H1 (cell line): ENCODE measurements around the gene ABCC4. TPM values are rescaled to one million over a fixed set of nuclear protein-coding genes. Genes with fewer than 3 reads are reported as not detected.

Experiments used
- BCL11A ChIP-seq, 2 experiments: IDR thresholded peaks; one replicate each; pipeline ENCODE4 v1.6.1; 2011; ENCODE audit warnings: low read depth in 2 of 2, low read length in 2 of 2, mild to moderate bottlenecking in 2 of 2
- CHD1 ChIP-seq: IDR thresholded peaks from 2 replicates; pipeline ENCODE4 v1.6.1; 2012; ENCODE audit warnings: low read depth, low read length, improper control_type of control experiment
- CHD7 ChIP-seq: fragments of 300-600 bp; sonication (generic); IDR thresholded peaks from 2 replicates; pipeline ENCODE4 v1.7.1; 2012; ENCODE audit warnings: low read length, moderate library complexity, mild to moderate bottlenecking, inconsistent platforms; ENCODE audit not compliant: insufficient replicate concordance
- KDM5A ChIP-seq: fragments of 200-600 bp; IDR thresholded peaks from 2 replicates; pipeline ENCODE4 v1.7.1; 2012; ENCODE audit warnings: mild to moderate bottlenecking, low read length, inconsistent platforms, mixed read lengths
- MAFK ChIP-seq: IDR thresholded peaks from 2 replicates; pipeline ENCODE4 v1.6.1; 2012; ENCODE audit warnings: low read depth, mild to moderate bottlenecking, improper control_type of control experiment, low read length
- MAX ChIP-seq: IDR thresholded peaks from 2 replicates; pipeline ENCODE4 v1.6.1; 2012; ENCODE audit warnings: inconsistent platforms
- POLR2AphosphoS5 ChIP-seq: IDR thresholded peaks from 2 replicates; pipeline ENCODE4 v1.6.1; 2011; ENCODE audit warnings: low read depth, low read length
- RAD21 ChIP-seq, 2 experiments: IDR thresholded peaks in 1 of 2; conservative IDR thresholded peaks in 1 of 2; 2 replicates each; pipeline ENCODE4 v1.6.1; 2011; ENCODE audit warnings: low read depth in 2 of 2, low read length in 2 of 2, improper control_type of control experiment in 1 of 2, inconsistent platforms in 1 of 2, mild to moderate bottlenecking in 1 of 2, moderate library complexity in 1 of 2
- RBBP5 ChIP-seq: IDR thresholded peaks from 2 replicates; pipeline ENCODE4 v1.7.1; 2012; ENCODE audit warnings: low read depth, mild to moderate bottlenecking, inconsistent platforms, low read length, moderate library complexity, borderline replicate concordance
- USF2 ChIP-seq: IDR thresholded peaks from 2 replicates; pipeline ENCODE4 v1.6.1; 2011; ENCODE audit warnings: low read length, improper control_type of control experiment
- polyA plus RNA-seq, 7 experiments: library from polyadenylated mRNA; depleted of rRNA in 3 of 7; stranded (reverse) in 5 of 7; unstranded in 2 of 7; fragments of >200 nt in 5 of 7; fragments of 200-250 nt in 2 of 7; gene quantifications; 1 replicate in 5 of 7; 2 replicates in 1 of 7; 4 replicates in 1 of 7; pipeline versions ENCODE4 v1.2.1 to v1.2.3, GENCODE V29; 2011 to 2013; ENCODE audit warnings: missing spikeins in 2 of 7, mixed read lengths in 2 of 7
- total RNA-seq: library from RNA; stranded (reverse); fragmentation: NEBNext Ultra II Directional; extraction: Animal tissue kit (Norgen Biotek cat#: 25700); gene quantifications from 2 replicates; pipeline ENCODE4 v1.2.1, GENCODE V29; 2021

The ABCC4 gene
- total and polyA plus RNA-seq, 2 of the 8 experiments (the other 6 are each of a cell fraction or from before 2014, with no cell fraction given), result 4.0 to 14.1 TPM

- no peak for TF ChIP-seq KDM5A
- TF ChIP-seq RAD21 (IDR thresholded peaks at IDR 0.05 in 1 of 2, conservative IDR thresholded peaks at IDR 0.05 in 1 of 2; ENCODE audit: low read depth in 2 of 2, low read length in 2 of 2), result no peak
- no peak for TF ChIP-seq POLR2AphosphoS5
- TF ChIP-seq RBBP5, result no peak
- no peak for TF ChIP-seq CHD7
- TF ChIP-seq USF2, result no peak
- TF ChIP-seq MAFK, result no peak
- no peak for TF ChIP-seq CHD1
- TF ChIP-seq BCL11A (IDR thresholded peaks at IDR 0.05; ENCODE audit: low read depth in 2 of 2, low read length in 2 of 2), result no peak
- no peak for TF ChIP-seq MAX
These were observed 329.0 kb downstream of the ABCC4 start (continued) for GRCh38 chr13:94972262-94972661.
